ENCODE results near the gene CNOT11. TPM values are rescaled to one million over a fixed set of nuclear protein-coding genes. Genes with fewer than 3 reads are reported as not detected.

CNOT11 gene
- total and polyA plus RNA-seq, 2 of the 13 experiments (the other 11 are each of a cell fraction or from before 2014, with no cell fraction given), result 114 to 209 TPM

GRCh38 chr2:101234169-101234938 is 18.3 kb upstream of the CNOT11 start (continued):
- TF ChIP-seq ZNF674 (CRISPR knock-in tag; IDR thresholded peaks at IDR 0.05; ENCODE audit: low read depth) (no peak), HNRNPH1 (optimal IDR thresholded peaks at IDR 0.05; ENCODE audit: low read depth, low read length) (no peak), RAD21 (CRISPR knock-in tag; IDR thresholded peaks at IDR 0.05) (no peak), ELF1 (CRISPR knock-in tag; IDR thresholded peaks at IDR 0.05) (peak; percentile 25; the same call in 1 of the 2 replicates), DNMT1 (CRISPR knock-in tag; IDR thresholded peaks at IDR 0.05) (no peak), MTF2 (CRISPR knock-in tag; IDR thresholded peaks at IDR 0.05; ENCODE audit: borderline replicate concordance) (no peak), ZC3H13 (CRISPR knock-in tag; IDR thresholded peaks at IDR 0.05) (no peak), KLF11 (CRISPR knock-in tag; IDR thresholded peaks at IDR 0.05) (no peak), TCF7 (IDR thresholded peaks at IDR 0.05; ENCODE audit: low read depth) (peak; percentile 51; the same call in 1 of the 2 replicates), ZNF598 (CRISPR knock-in tag; IDR thresholded peaks at IDR 0.05; ENCODE audit: borderline replicate concordance) (no peak), ZNF746 (CRISPR knock-in tag; IDR thresholded peaks at IDR 0.05) (no peak), ZC3H4 (CRISPR knock-in tag; IDR thresholded peaks at IDR 0.05; ENCODE audit: borderline replicate concordance) (no peak), ZNF44 (CRISPR knock-in tag; IDR thresholded peaks at IDR 0.05) (no peak), ZNF773 (CRISPR knock-in tag; IDR thresholded peaks at IDR 0.05; ENCODE audit: borderline replicate concordance) (no peak), ZNF550 (CRISPR knock-in tag; IDR thresholded peaks at IDR 0.05; ENCODE audit: borderline replicate concordance) (no peak), MYC (CRISPR knock-in tag; IDR thresholded peaks at IDR 0.05; ENCODE audit: borderline replicate concordance) (no peak), YEATS2 (CRISPR knock-in tag; IDR thresholded peaks at IDR 0.05; ENCODE audit: borderline replicate concordance) (0 out of 2 replicates have a peak, but pooled peaks have one; percentile 25), ZNF121 (CRISPR knock-in tag; IDR thresholded peaks at IDR 0.05) (no peak), ZNF543 (CRISPR knock-in tag; IDR thresholded peaks at IDR 0.05) (no peak), MEIS2 (CRISPR knock-in tag; IDR thresholded peaks at IDR 0.05) (0 out of 2 replicates have a peak, but pooled peaks have one; percentile 19), SMC3 (IDR thresholded peaks at IDR 0.05; ENCODE audit: low read length) (no peak), SP2 (CRISPR knock-in tag; IDR thresholded peaks at IDR 0.05) (no peak), ATF2 (CRISPR knock-in tag; IDR thresholded peaks at IDR 0.05) (no peak), SSRP1 (CRISPR knock-in tag; IDR thresholded peaks at IDR 0.05) (no peak), TARDBP (CRISPR knock-in tag; IDR thresholded peaks at IDR 0.05) (no peak)
- TF ChIP-seq, protein P1, sequence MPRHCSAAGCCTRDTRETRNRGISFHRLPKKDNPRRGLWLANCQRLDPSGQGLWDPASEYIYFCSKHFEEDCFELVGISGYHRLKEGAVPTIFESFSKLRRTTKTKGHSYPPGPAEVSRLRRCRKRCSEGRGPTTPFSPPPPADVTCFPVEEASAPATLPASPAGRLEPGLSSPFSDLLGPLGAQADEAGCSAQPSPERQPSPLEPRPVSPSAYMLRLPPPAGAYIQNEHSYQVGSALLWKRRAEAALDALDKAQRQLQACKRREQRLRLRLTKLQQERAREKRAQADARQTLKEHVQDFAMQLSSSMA (CRISPR knock-in tag; IDR thresholded peaks at IDR 0.05), result no peak
- TF ChIP-seq, protein P2, sequence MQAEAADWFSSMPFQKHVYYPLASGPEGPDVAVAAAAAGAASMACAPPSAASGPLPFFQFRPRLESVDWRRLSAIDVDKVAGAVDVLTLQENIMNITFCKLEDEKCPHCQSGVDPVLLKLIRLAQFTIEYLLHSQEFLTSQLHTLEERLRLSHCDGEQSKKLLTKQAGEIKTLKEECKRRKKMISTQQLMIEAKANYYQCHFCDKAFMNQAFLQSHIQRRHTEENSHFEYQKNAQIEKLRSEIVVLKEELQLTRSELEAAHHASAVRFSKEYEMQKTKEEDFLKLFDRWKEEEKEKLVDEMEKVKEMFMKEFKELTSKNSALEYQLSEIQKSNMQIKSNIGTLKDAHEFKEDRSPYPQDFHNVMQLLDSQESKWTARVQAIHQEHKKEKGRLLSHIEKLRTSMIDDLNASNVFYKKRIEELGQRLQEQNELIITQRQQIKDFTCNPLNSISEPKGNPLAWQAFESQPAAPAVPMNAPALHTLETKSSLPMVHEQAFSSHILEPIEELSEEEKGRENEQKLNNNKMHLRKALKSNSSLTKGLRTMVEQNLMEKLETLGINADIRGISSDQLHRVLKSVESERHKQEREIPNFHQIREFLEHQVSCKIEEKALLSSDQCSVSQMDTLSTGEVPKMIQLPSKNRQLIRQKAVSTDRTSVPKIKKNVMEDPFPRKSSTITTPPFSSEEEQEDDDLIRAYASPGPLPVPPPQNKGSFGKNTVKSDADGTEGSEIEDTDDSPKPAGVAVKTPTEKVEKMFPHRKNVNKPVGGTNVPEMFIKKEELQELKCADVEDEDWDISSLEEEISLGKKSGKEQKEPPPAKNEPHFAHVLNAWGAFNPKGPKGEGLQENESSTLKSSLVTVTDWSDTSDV (CRISPR knock-in tag; IDR thresholded peaks at IDR 0.05), result no peak
- TF ChIP-seq, protein P3, sequence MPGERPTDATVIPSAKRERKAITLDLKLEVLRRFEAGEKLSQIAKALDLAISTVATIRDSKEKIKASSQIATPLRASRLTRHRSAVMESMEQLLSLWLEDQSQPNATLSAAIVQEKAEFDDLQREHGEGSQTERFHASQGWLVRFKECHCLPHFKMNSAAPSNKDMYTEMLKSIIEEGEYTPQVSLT (CRISPR knock-in tag; IDR thresholded peaks at IDR 0.05; ENCODE audit: borderline replicate concordance, low read depth), result no peak

Measured in HepG2 (cell line).